DND-41 (cell line): ENCODE data around the gene PIK3R6.

Source experiments
- EZH2 ChIP-seq: IDR thresholded peaks from 3 replicates; pipeline ENCODE4 v1.6.1; 2012; ENCODE audit warnings: borderline replicate concordance, low read depth, mild to moderate bottlenecking, moderate library complexity, low read length, inconsistent platforms; ENCODE audit not compliant: severe bottlenecking
- TF ChIP-seq, protein P1 (sequence below): IDR thresholded peaks from 2 replicates; pipeline ENCODE4 v1.5.1; 2012; ENCODE audit warnings: borderline replicate concordance, low read length, moderate library complexity, mild to moderate bottlenecking; ENCODE audit not compliant: poor library complexity, severe bottlenecking; ENCODE audit errors: extremely low read depth

- TF ChIP-seq, protein P1, sequence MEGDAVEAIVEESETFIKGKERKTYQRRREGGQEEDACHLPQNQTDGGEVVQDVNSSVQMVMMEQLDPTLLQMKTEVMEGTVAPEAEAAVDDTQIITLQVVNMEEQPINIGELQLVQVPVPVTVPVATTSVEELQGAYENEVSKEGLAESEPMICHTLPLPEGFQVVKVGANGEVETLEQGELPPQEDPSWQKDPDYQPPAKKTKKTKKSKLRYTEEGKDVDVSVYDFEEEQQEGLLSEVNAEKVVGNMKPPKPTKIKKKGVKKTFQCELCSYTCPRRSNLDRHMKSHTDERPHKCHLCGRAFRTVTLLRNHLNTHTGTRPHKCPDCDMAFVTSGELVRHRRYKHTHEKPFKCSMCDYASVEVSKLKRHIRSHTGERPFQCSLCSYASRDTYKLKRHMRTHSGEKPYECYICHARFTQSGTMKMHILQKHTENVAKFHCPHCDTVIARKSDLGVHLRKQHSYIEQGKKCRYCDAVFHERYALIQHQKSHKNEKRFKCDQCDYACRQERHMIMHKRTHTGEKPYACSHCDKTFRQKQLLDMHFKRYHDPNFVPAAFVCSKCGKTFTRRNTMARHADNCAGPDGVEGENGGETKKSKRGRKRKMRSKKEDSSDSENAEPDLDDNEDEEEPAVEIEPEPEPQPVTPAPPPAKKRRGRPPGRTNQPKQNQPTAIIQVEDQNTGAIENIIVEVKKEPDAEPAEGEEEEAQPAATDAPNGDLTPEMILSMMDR = no peak
- no peak for TF ChIP-seq EZH2
Observed at GRCh38 chr17:8835106-8835505, 32.4 kb downstream of the PIK3R6 start.
